AG04450 (cell line): ENCODE data around the gene ARHGAP23. TPM values are rescaled to one million over a fixed set of nuclear protein-coding genes. Genes with fewer than 3 reads are reported as not detected.

ENCODE experiments used
- CTCF ChIA-PET: fragments of 300-600, 350-600 bp; formaldehyde crosslinking; extraction: SDS; loops from one replicate; lab custom pipeline; 2022; ENCODE audit warnings: antibody characterized with exemption, inconsistent platforms; lab: Charles Lee
- POLR2A ChIA-PET: fragments of 350-600 bp; formaldehyde crosslinking; extraction: SDS; loops from one replicate; lab custom pipeline; 2021; ENCODE audit warnings: antibody characterized with exemption, inconsistent platforms; lab: Yijun Ruan, JAX
- DNase-seq: peaks from one replicate; pipeline ENCODE4 v3.0.0-alpha.2; 2011; ENCODE audit warnings: low read depth, low spot score
- H3K27ac ChIP-seq: one replicate; pipeline ENCODE4 v1.5.1; 2012; ENCODE audit warnings: low read depth, low read length, control low read depth
- H3K27me3 ChIP-seq: one replicate; pipeline ENCODE4 v1.6.0; 2012; ENCODE audit warnings: low read length; ENCODE audit not compliant: control insufficient read depth, insufficient read depth
- H3K4me3 ChIP-seq: 2 replicates; pipeline ENCODE4 v1.5.1; 2011; ENCODE audit warnings: mild to moderate bottlenecking, low read depth, low read length, control low read depth
- H3K9me3 ChIP-seq: 2 replicates; pipeline ENCODE4 v1.5.1; 2012; ENCODE audit warnings: low read length; ENCODE audit not compliant: control insufficient read depth, insufficient read depth
- polyA plus RNA-seq: library from polyadenylated mRNA; depleted of rRNA; stranded (reverse); fragments of >200 nt; gene quantifications from 2 replicates; pipeline ENCODE4 v1.2.3, GENCODE V29; 2011
- TF ChIP-seq, protein P1 (sequence below): IDR thresholded peaks from 2 replicates; pipeline ENCODE4 v1.5.1; 2011; ENCODE audit warnings: low read depth, low read length, control low read depth, inconsistent platforms

ARHGAP23 gene
- polyA plus RNA-seq, 1 experiment, result 14.1 TPM

GRCh38 chr17:38504216-38504615 lies 76.0 kb downstream of the ARHGAP23 start:
- Histone ChIP-seq H3K27ac (no peak overlapping the region), H3K27me3 (no peaks in the 10 kb centered on the region), H3K9me3 (no peaks in the 10 kb centered on the region; the same call in 1 of the 2 replicates), H3K4me3 (no peak overlapping the region)
- ChIA-PET CTCF (interaction anchor here (0.6 to 1.2 kb wide), 2 partner anchors 54 to 170 kb away, joined by 4 read pairs; no protein-coding TSS in a partner anchor), POLR2A (interaction anchor here (0.6 kb wide), 1 partner anchor 100 kb away, joined by 3 read pairs; no protein-coding TSS in a partner anchor)
- TF ChIP-seq, protein P1, sequence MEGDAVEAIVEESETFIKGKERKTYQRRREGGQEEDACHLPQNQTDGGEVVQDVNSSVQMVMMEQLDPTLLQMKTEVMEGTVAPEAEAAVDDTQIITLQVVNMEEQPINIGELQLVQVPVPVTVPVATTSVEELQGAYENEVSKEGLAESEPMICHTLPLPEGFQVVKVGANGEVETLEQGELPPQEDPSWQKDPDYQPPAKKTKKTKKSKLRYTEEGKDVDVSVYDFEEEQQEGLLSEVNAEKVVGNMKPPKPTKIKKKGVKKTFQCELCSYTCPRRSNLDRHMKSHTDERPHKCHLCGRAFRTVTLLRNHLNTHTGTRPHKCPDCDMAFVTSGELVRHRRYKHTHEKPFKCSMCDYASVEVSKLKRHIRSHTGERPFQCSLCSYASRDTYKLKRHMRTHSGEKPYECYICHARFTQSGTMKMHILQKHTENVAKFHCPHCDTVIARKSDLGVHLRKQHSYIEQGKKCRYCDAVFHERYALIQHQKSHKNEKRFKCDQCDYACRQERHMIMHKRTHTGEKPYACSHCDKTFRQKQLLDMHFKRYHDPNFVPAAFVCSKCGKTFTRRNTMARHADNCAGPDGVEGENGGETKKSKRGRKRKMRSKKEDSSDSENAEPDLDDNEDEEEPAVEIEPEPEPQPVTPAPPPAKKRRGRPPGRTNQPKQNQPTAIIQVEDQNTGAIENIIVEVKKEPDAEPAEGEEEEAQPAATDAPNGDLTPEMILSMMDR, result no peak
- DNase-seq, result no peak

- ChIA-PET POLR2A (no interaction called here), CTCF (interaction anchor here (2.6 kb wide), 1 partner anchor 157 kb away, joined by 14 read pairs; no protein-coding TSS in a partner anchor)
- DNase-seq, result no peak
- TF ChIP-seq, protein P1, result no peak
- no peak overlapping the region for H3K27ac ChIP-seq
- no peaks in the 10 kb centered on the region for H3K27me3 ChIP-seq
- no peaks in the 10 kb centered on the region; the same call in 1 of the 2 replicates for H3K9me3 ChIP-seq
- H3K4me3 ChIP-seq, result no peak overlapping the region
These were observed 79.2 kb downstream of the ARHGAP23 start for GRCh38 chr17:38507436-38507835.

GRCh38 chr17:38507921-38508569 lies 79.8 kb downstream of the ARHGAP23 start:
- H3K9me3 ChIP-seq, result no peaks in the 10 kb centered on the region; the same call in 1 of the 2 replicates
- CTCF ChIA-PET, result interaction anchor here (0.6 to 2.6 kb wide), 4 partner anchors 12 to 548 kb away, joined by 3 to 14 read pairs (median 8); no protein-coding TSS in a partner anchor
- no peak overlapping the region for H3K4me3 ChIP-seq
- H3K27ac ChIP-seq, result peak overlapping the region; percentile 31
- no peak for DNase-seq
- TF ChIP-seq, protein P1, result no peak
- POLR2A ChIA-PET, result no interaction called here
- no peaks in the 10 kb centered on the region for H3K27me3 ChIP-seq

DNA sequence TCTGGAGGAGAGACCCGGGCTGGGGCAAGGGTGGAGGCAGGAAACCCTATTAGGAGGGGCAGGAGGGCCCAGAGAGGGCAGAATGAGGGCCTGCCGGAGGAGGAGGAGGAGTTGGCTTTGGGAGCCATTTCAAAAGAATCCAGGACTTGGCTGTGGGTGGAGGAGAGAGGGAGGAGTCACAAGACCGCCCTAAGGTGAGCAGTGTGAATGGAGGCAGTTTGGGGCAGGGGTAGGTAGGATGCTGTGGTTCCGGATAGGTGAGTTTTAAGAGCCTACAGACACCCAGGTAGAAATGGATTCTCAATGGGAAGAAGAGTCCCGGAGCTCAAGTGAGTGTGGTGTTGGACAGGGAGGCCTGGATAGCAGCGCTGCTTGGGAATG lies 80.3 kb downstream of the ARHGAP23 start:
- no peak for DNase-seq
- POLR2A ChIA-PET, result no interaction called here
- TF ChIP-seq, protein P1, result no peak
- peak overlapping the region; percentile 31 for H3K27ac ChIP-seq
- H3K4me3 ChIP-seq, result no peak overlapping the region
- CTCF ChIA-PET, result interaction anchor here (0.6 to 2.6 kb wide), 7 partner anchors 13 to 548 kb away, joined by 3 to 14 read pairs (median 4); no protein-coding TSS in a partner anchor
- H3K27me3 ChIP-seq, result no peaks in the 10 kb centered on the region
- no peaks in the 10 kb centered on the region; the same call in 1 of the 2 replicates for H3K9me3 ChIP-seq
